ENCODE results near the gene KLHL40. TPM values are rescaled to one million over a fixed set of nuclear protein-coding genes. Genes with fewer than 3 reads are reported as not detected.
A peak's percentile ranks its signal among the peaks of the same experiment; 100 is the strongest.

The KLHL40 gene
- total and polyA plus RNA-seq, 9 of the 15 experiments (the other 6 are each of a cell fraction or from before 2014, with no cell fraction given): not detected

DNA sequence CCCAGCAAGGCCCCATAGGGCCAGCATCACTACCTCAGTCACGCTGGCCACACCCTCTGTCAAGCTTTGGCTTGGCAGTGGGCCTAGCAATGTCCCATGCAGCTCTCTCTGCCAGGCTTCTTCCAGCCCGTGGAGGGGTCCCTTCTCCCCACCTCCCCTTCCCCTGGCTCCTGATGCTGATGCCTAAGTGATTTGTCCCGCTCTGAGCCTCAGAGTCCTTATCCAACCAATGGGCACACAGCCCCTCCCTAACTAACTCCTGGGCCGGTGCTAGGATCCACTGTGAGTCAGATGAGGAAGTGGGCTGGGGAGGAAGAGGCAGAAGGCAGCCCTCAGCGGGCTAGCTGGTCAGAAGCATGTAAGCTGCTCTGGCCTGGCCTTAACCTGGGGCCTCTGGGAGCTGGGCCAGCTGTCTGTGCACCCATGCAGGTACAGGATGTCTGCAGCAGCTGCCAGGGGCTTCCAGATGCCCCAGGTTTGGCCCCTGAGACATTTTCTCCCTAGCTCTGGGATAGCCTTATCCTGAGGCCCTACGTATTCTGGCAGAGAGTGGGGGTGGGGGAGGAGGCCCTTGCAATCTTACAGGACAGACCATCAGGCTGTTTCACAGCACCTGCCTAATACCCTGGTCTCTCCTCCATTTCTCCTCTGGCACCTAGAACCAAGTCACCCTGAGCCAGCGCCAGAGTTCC lies 32.6 kb upstream of the KLHL40 start (continued):
- TF ChIP-seq RBFOX2 (IDR thresholded peaks at IDR 0.05; ENCODE audit: low read depth, low read length): peak; percentile 66
- no peak; the same call in 1 of the 2 replicates for TF ChIP-seq BCOR (IDR thresholded peaks at IDR 0.05)
- TF ChIP-seq ARID1B (IDR thresholded peaks at IDR 0.05): peak; percentile 44
- no peak for TF ChIP-seq ZNF75A (CRISPR knock-in tag; IDR thresholded peaks at IDR 0.05)
- TF ChIP-seq ZNF695 (CRISPR knock-in tag; IDR thresholded peaks at IDR 0.05): no peak
- TF ChIP-seq C11orf30 (IDR thresholded peaks at IDR 0.05; ENCODE audit: low read depth): no peak
- peak; percentile 55 for TF ChIP-seq TBP (optimal IDR thresholded peaks at IDR 0.05; ENCODE audit: low read depth, low read length)
- TF ChIP-seq ZC3H11A (IDR thresholded peaks at IDR 0.05; ENCODE audit: low read depth, low read length): no peak
- TF ChIP-seq ZNF282 (CRISPR knock-in tag; IDR thresholded peaks at IDR 0.05): no peak
- peak; percentile 52; the same call in 1 of the 2 replicates for TF ChIP-seq HDAC2 (IDR thresholded peaks at IDR 0.05)
- TF ChIP-seq SMAD3 (CRISPR knock-in tag; conservative IDR thresholded peaks at IDR 0.05): no peak
- TF ChIP-seq ZBTB17 (CRISPR knock-in tag; IDR thresholded peaks at IDR 0.05): 0 out of 2 replicates have a peak, but pooled peaks have one; percentile 37
- no peak for TF ChIP-seq MTA1 (IDR thresholded peaks at IDR 0.05; ENCODE audit: borderline replicate concordance)
- TF ChIP-seq, protein P1, sequence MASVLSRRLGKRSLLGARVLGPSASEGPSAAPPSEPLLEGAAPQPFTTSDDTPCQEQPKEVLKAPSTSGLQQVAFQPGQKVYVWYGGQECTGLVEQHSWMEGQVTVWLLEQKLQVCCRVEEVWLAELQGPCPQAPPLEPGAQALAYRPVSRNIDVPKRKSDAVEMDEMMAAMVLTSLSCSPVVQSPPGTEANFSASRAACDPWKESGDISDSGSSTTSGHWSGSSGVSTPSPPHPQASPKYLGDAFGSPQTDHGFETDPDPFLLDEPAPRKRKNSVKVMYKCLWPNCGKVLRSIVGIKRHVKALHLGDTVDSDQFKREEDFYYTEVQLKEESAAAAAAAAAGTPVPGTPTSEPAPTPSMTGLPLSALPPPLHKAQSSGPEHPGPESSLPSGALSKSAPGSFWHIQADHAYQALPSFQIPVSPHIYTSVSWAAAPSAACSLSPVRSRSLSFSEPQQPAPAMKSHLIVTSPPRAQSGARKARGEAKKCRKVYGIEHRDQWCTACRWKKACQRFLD (CRISPR knock-in tag; IDR thresholded peaks at IDR 0.05): no peak
- TF ChIP-seq, protein P2, sequence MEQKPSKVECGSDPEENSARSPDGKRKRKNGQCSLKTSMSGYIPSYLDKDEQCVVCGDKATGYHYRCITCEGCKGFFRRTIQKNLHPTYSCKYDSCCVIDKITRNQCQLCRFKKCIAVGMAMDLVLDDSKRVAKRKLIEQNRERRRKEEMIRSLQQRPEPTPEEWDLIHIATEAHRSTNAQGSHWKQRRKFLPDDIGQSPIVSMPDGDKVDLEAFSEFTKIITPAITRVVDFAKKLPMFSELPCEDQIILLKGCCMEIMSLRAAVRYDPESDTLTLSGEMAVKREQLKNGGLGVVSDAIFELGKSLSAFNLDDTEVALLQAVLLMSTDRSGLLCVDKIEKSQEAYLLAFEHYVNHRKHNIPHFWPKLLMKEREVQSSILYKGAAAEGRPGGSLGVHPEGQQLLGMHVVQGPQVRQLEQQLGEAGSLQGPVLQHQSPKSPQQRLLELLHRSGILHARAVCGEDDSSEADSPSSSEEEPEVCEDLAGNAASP (IDR thresholded peaks at IDR 0.05): no peak
- peak; percentile 79 for TF ChIP-seq ELF1 (tag; IDR thresholded peaks at IDR 0.05)
- TF ChIP-seq HOXB6 (CRISPR knock-in tag; IDR thresholded peaks at IDR 0.05; ENCODE audit: borderline replicate concordance): no peak
- TF ChIP-seq ETV6 (IDR thresholded peaks at IDR 0.05; ENCODE audit: borderline replicate concordance in 1 of 2, low read depth in 2 of 2, low read length in 1 of 2): no peak
- TF ChIP-seq ETV6 (CRISPR knock-in tag; IDR thresholded peaks at IDR 0.05; ENCODE audit: borderline replicate concordance): no peak
- peak; percentile 76 for TF ChIP-seq CTBP1 (IDR thresholded peaks at IDR 0.05; ENCODE audit: borderline replicate concordance)
- TF ChIP-seq SMARCC2 (IDR thresholded peaks at IDR 0.05; ENCODE audit: low read depth): no peak
- TF ChIP-seq ETV5 (CRISPR knock-in tag; IDR thresholded peaks at IDR 0.05; ENCODE audit: low read depth): no peak
- TF ChIP-seq, protein P3, sequence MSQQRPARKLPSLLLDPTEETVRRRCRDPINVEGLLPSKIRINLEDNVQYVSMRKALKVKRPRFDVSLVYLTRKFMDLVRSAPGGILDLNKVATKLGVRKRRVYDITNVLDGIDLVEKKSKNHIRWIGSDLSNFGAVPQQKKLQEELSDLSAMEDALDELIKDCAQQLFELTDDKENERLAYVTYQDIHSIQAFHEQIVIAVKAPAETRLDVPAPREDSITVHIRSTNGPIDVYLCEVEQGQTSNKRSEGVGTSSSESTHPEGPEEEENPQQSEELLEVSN (IDR thresholded peaks at IDR 0.05; ENCODE audit: borderline replicate concordance in 1 of 2, extremely low read depth in 1 of 2, insufficient read depth in 1 of 2, insufficient read length in 1 of 2, low read depth in 1 of 2, low read length in 1 of 2, poor library complexity in 1 of 2, severe bottlenecking in 1 of 2): no peak
- TF ChIP-seq ZBTB8A (IDR thresholded peaks at IDR 0.05; ENCODE audit: partially characterized antibody): no peak
- 0 out of 2 replicates have a peak, but pooled peaks have one; percentile 34 for TF ChIP-seq HIVEP1 (CRISPR knock-in tag; IDR thresholded peaks at IDR 0.05)
- no peak for TF ChIP-seq RNF2 (IDR thresholded peaks at IDR 0.05)
- TF ChIP-seq PHF8 (IDR thresholded peaks at IDR 0.05; ENCODE audit: borderline replicate concordance, low read length): peak; percentile 78; the same call in 1 of the 2 replicates
- no peak for TF ChIP-seq PML (IDR thresholded peaks at IDR 0.05; ENCODE audit: low read length)
- TF ChIP-seq SETDB1 (IDR thresholded peaks at IDR 0.05; ENCODE audit: low read length): no peak
